Measurements from ENCODE around the gene ARL6IP5.

The ARL6IP5 gene

DNA sequence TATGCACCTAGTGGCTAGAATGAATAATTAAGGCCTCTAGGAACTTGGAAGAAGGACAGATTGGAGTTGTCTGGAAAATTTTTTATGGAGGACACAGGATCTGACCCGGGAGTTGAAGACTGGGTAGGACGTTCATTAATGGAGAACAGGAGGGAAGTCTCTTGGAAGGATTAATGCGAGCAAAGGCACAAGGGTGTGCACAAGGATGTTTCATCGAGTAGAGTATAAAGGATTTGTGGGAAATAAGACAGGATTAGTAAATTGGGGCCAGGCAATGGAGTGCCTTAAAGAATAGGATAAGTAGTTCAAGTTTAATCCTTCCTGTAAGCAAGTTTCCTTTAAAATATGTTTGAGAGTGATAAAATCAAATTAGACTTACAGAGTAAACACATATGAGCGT is 23.1 kb downstream of the ARL6IP5 start:
- POLR2A ChIA-PET: no interaction called here
- TF ChIP-seq, protein P1, sequence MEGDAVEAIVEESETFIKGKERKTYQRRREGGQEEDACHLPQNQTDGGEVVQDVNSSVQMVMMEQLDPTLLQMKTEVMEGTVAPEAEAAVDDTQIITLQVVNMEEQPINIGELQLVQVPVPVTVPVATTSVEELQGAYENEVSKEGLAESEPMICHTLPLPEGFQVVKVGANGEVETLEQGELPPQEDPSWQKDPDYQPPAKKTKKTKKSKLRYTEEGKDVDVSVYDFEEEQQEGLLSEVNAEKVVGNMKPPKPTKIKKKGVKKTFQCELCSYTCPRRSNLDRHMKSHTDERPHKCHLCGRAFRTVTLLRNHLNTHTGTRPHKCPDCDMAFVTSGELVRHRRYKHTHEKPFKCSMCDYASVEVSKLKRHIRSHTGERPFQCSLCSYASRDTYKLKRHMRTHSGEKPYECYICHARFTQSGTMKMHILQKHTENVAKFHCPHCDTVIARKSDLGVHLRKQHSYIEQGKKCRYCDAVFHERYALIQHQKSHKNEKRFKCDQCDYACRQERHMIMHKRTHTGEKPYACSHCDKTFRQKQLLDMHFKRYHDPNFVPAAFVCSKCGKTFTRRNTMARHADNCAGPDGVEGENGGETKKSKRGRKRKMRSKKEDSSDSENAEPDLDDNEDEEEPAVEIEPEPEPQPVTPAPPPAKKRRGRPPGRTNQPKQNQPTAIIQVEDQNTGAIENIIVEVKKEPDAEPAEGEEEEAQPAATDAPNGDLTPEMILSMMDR (IDR thresholded peaks at IDR 0.05; ENCODE audit: control extremely low read depth, extremely low read depth, low read depth, missing control alignments): no peak
- no peak for DNase-seq (ENCODE audit: extremely low spot score)
- CTCF ChIA-PET: interaction anchor here (1.1 to 4.5 kb wide), 5 partner anchors 9 to 198 kb away, joined by 4 to 36 read pairs (median 5); no protein-coding TSS in a partner anchor

DNA sequence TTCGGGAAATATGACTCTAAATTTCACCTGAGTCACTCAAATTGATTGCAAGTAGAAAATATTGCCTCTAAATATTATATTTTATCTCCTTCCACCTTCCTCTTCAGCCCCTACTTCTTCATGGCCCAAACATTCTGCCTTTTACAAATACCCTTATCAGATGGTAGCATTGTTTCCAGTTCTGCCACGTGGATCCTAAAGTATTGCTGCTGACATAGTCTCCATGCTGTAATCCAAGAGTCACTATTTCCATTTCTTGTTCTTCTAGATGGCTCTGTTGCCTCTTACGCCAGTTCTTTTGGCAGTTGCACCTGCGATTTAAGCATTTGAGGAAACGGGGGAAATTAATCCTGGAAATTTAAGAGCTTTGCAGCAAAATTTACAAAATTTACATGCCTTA is 24.1 kb downstream of the ARL6IP5 start:
- POLR2A ChIA-PET: no interaction called here
- CTCF ChIA-PET: interaction anchor here (1.8 to 4.5 kb wide), 2 partner anchors 10 to 11 kb away, joined by 4 to 36 read pairs; no protein-coding TSS in a partner anchor
- TF ChIP-seq, protein P1 (IDR thresholded peaks at IDR 0.05; ENCODE audit: control extremely low read depth, extremely low read depth, low read depth, missing control alignments): no peak
- no peak for DNase-seq (ENCODE audit: extremely low spot score)

DNA sequence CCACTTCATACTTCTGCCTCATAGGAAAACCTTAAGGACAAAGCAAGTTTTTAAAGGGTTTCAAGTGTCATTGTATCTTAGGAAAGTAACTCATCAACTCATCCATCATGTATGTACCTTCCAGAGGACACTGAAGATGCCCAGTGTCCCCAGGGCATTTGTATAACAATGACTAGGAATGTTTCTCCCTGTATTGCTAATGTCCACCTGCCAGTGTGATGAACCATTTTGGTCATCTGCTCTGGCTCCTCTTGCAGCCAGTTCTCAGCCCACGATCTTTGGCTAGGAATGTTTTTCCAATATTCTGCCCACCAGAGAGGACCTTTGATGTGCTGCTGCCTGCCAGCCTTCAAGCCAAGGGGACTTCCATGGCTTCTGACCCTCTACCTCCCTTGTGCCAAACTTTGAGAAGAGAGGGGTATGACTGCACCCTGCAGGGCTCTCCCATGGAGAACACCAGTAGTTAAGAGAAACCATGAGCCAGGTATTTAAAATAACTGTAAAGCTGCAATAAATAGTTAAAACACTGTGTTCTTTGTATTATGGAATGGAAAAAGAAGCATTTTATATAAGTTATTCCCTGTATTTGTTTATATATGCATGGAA is 26.3 kb downstream of the ARL6IP5 start:
- CTCF ChIA-PET: interaction anchor here (4.5 kb wide), 1 partner anchor 9 kb away, joined by 36 read pairs; no protein-coding TSS in a partner anchor
- TF ChIP-seq, protein P1 (IDR thresholded peaks at IDR 0.05; ENCODE audit: control extremely low read depth, extremely low read depth, low read depth, missing control alignments): no peak
- POLR2A ChIA-PET: interaction anchor here (0.7 kb wide), 1 partner anchor 424 kb away, joined by 3 read pairs; no protein-coding TSS in a partner anchor
- no peak for DNase-seq (ENCODE audit: extremely low spot score)

DNA sequence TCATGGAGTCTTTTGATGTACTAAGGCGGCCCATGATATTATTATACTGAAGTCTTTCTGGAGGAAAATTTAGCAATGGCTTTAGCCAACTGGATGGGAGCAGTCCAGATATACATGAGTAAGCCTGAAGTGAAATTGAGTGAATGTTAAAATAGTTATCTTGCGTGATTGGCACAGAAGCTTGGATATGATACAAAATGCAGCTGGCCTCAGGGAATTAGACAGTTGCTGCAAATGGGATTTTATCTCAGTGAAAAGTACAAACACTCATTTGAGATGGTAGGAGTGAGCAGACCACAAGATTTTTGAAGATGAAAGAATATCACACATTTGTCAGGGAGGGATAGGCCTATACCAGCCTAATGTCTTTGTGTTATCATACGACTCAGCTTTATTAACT is 28.8 kb downstream of the ARL6IP5 start:
- DNase-seq (ENCODE audit: extremely low spot score): no peak
- ChIA-PET CTCF (interaction anchor here (1.2 to 1.6 kb wide), 3 partner anchors 13 to 193 kb away, joined by 3 to 6 read pairs (median 3); partner anchors contain the start of gene EOGT), POLR2A (no interaction called here)
- TF ChIP-seq, protein P1 (IDR thresholded peaks at IDR 0.05; ENCODE audit: control extremely low read depth, extremely low read depth, low read depth, missing control alignments): no peak

DNA sequence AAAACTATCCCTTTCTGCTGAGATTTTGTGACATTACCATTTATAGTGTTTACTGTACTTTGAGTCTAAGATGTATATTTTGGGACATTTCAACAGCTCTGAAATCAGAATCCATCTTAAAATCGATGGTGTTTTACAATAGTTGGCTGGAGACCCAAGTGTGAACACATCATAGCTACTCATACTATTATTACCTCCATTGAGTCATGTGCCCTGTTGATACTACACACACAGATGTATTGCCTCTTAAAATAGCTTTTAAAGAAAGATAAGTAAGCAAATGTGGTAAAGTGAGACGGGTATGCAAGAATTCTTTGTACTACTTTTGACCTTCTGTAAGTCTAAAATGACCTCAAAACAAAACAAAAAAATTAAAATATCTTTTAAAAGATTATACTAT is 31.0 kb downstream of the ARL6IP5 start:
- TF ChIP-seq, protein P1 (IDR thresholded peaks at IDR 0.05; ENCODE audit: control extremely low read depth, extremely low read depth, low read depth, missing control alignments): no peak
- ChIA-PET POLR2A (no interaction called here), CTCF (interaction anchor here (1.6 to 2.4 kb wide), 3 partner anchors 10 to 191 kb away, joined by 5 to 12 read pairs (median 6); no protein-coding TSS in a partner anchor)
- no peak for DNase-seq (ENCODE audit: extremely low spot score)

DNA sequence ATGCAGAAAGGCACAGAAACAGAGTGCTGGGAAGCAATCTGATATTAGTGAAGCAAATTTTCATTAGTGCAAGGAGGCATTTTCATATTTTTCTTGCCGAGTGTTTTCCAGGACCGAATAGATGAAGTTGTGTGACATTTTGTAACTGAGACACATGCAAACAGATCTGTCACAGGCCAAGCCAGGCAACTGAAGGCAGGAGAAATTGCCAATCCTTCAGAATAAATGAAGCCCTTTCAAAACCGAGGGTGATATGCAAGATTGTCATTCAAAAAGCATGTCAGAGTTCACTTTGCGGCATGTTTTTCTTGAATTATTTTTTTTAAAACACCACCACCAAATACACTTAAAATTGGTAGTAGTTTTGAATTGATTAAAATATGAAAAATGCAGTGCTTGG is 31.4 kb downstream of the ARL6IP5 start:
- ChIA-PET POLR2A (no interaction called here), CTCF (interaction anchor here (1.6 to 2.4 kb wide), 3 partner anchors 10 to 190 kb away, joined by 5 to 12 read pairs (median 6); no protein-coding TSS in a partner anchor)
- DNase-seq (ENCODE audit: extremely low spot score): no peak
- TF ChIP-seq, protein P1 (IDR thresholded peaks at IDR 0.05; ENCODE audit: control extremely low read depth, extremely low read depth, low read depth, missing control alignments): no peak

All from GM10248 (cell line).